ENCODE data around the gene OR2V1.
"Not testable (repeated sequence)": the region's sequence is repeated elsewhere in the genome, so short reads cannot be mapped to it uniquely, and the experiment has no call there.

The OR2V1 gene

GRCh38 chr5:181130832-181131496 lies at the start of gene OR2V1:
OR2V1 (minus strand) TSS chr5:181131169; CDS start chr5:181125304, 5,865 bp downstream.
- H3K27me3 Mint-ChIP-seq: peaks cover 44% of the 10 kb centered on the region
- H3K36me3 Mint-ChIP-seq (ENCODE audit: low read depth): no peaks in the 10 kb centered on the region
- no peaks in the 10 kb centered on the region for H3K9me3 Mint-ChIP-seq
- no peak within 1 kb of the TSS for H3K27ac Mint-ChIP-seq
- H3K4me3 Mint-ChIP-seq: no peak within 1 kb of the TSS
- intact Hi-C loops (cut with micrococcal nuclease): no loop called here
- H3K4me1 Mint-ChIP-seq (ENCODE audit: low read depth): peaks cover 9% of the 10 kb centered on the region

GRCh38 chr5:181177559-181177958 lies 46.6 kb upstream of the OR2V1 start:
- Mint-ChIP-seq H3K27me3 (peaks cover 66% of the 10 kb centered on the region), H3K4me1 (ENCODE audit: low read depth) (peaks cover 34% of the 10 kb centered on the region)
- H3K36me3 Mint-ChIP-seq (ENCODE audit: low read depth); H3K27ac Mint-ChIP-seq; H3K4me3 Mint-ChIP-seq; H3K9me3 Mint-ChIP-seq; intact Hi-C loops (cut with micrococcal nuclease): not testable (repeated sequence)

GRCh38 chr5:181176254-181176952 lies 45.4 kb upstream of the OR2V1 start:
- Mint-ChIP-seq H3K4me1 (ENCODE audit: low read depth) (peaks cover 25% of the 10 kb centered on the region), H3K9me3 (no peaks in the 10 kb centered on the region), H3K4me3 (no peak overlapping the region), H3K27me3 (peaks cover 67% of the 10 kb centered on the region), H3K36me3 (ENCODE audit: low read depth) (no peaks in the 10 kb centered on the region), H3K27ac (no peak overlapping the region)
- intact Hi-C loops (cut with micrococcal nuclease): no loop called here

- H3K9me3 Mint-ChIP-seq: no peaks in the 10 kb centered on the region
- H3K27ac Mint-ChIP-seq: peak overlapping the region; percentile 3
- intact Hi-C loops (cut with micrococcal nuclease): loop anchor here (5.0 kb wide), 1 partner anchor 34 kb away; the partner anchor contains the start of gene TRIM7
- H3K4me1 Mint-ChIP-seq (ENCODE audit: low read depth): peaks cover 31% of the 10 kb centered on the region
- no peaks in the 10 kb centered on the region for H3K36me3 Mint-ChIP-seq (ENCODE audit: low read depth)
- peaks cover 82% of the 10 kb centered on the region for H3K27me3 Mint-ChIP-seq
- H3K4me3 Mint-ChIP-seq: peak overlapping the region; percentile 65
These were observed 42.7 kb upstream of the OR2V1 start for GRCh38 chr5:181173420-181174342.

GRCh38 chr5:181173027-181173419 lies 42.1 kb upstream of the OR2V1 start:
- Mint-ChIP-seq H3K36me3 (ENCODE audit: low read depth) (no peaks in the 10 kb centered on the region), H3K4me3 (peak overlapping the region; percentile 65), H3K27me3 (peaks cover 84% of the 10 kb centered on the region), H3K27ac (peak overlapping the region; percentile 3), H3K4me1 (ENCODE audit: low read depth) (peaks cover 33% of the 10 kb centered on the region), H3K9me3 (no peaks in the 10 kb centered on the region)
- intact Hi-C loops (cut with micrococcal nuclease): loop anchor here (5.0 kb wide), 1 partner anchor 34 kb away; the partner anchor contains the start of gene TRIM7

- intact Hi-C loops (cut with micrococcal nuclease): loop anchor here (5.0 kb wide), 1 partner anchor 36 kb away; the partner anchor contains the start of gene TRIM7
- Mint-ChIP-seq H3K4me3 (no peak overlapping the region), H3K9me3 (no peaks in the 10 kb centered on the region), H3K27ac (no peak overlapping the region), H3K27me3 (peaks cover 87% of the 10 kb centered on the region), H3K4me1 (ENCODE audit: low read depth) (peaks cover 33% of the 10 kb centered on the region), H3K36me3 (ENCODE audit: low read depth) (no peaks in the 10 kb centered on the region)
These were observed 40.8 kb upstream of the OR2V1 start for GRCh38 chr5:181171782-181172181.

GRCh38 chr5:181170996-181171395 lies 40.0 kb upstream of the OR2V1 start:
- intact Hi-C loops (cut with micrococcal nuclease): loop anchor here (5.0 kb wide), 1 partner anchor 36 kb away; the partner anchor contains the start of gene TRIM7
- Mint-ChIP-seq H3K4me1 (ENCODE audit: low read depth) (peaks cover 33% of the 10 kb centered on the region), H3K36me3 (ENCODE audit: low read depth) (no peaks in the 10 kb centered on the region), H3K9me3 (no peaks in the 10 kb centered on the region), H3K27ac (no peak overlapping the region), H3K27me3 (peaks cover 89% of the 10 kb centered on the region), H3K4me3 (no peak overlapping the region)

- Mint-ChIP-seq H3K4me3 (peak overlapping the region; percentile 22), H3K27ac (no peak overlapping the region), H3K36me3 (ENCODE audit: low read depth) (no peaks in the 10 kb centered on the region), H3K9me3 (no peaks in the 10 kb centered on the region), H3K27me3 (peaks cover 89% of the 10 kb centered on the region), H3K4me1 (ENCODE audit: low read depth) (peaks cover 33% of the 10 kb centered on the region)
- intact Hi-C loops (cut with micrococcal nuclease): loop anchor here (5.0 kb wide), 1 partner anchor 37 kb away; the partner anchor contains the start of gene TRIM7
These were observed 39.4 kb upstream of the OR2V1 start for GRCh38 chr5:181170237-181170825.

- intact Hi-C loops (cut with micrococcal nuclease): loop anchor here (5.0 kb wide), 1 partner anchor 38 kb away; the partner anchor contains the start of gene TRIM7
- not testable (repeated sequence) for H3K9me3 Mint-ChIP-seq; H3K27ac Mint-ChIP-seq; H3K36me3 Mint-ChIP-seq (ENCODE audit: low read depth)
- Mint-ChIP-seq H3K27me3 (peaks cover 94% of the 10 kb centered on the region), H3K4me3 (peak overlapping the region; percentile 22), H3K4me1 (ENCODE audit: low read depth) (peaks cover 33% of the 10 kb centered on the region)
These were observed 38.7 kb upstream of the OR2V1 start for GRCh38 chr5:181169459-181170236.

GRCh38 chr5:181168595-181169118 lies 37.7 kb upstream of the OR2V1 start:
- H3K36me3 Mint-ChIP-seq (ENCODE audit: low read depth): no peaks in the 10 kb centered on the region
- H3K27me3 Mint-ChIP-seq: peaks cover 94% of the 10 kb centered on the region
- H3K4me1 Mint-ChIP-seq (ENCODE audit: low read depth): peaks cover 30% of the 10 kb centered on the region
- H3K9me3 Mint-ChIP-seq: no peaks in the 10 kb centered on the region
- intact Hi-C loops (cut with micrococcal nuclease): no loop called here
- H3K4me3 Mint-ChIP-seq: no peak overlapping the region
- no peak overlapping the region for H3K27ac Mint-ChIP-seq

GRCh38 chr5:181167814-181168488 lies 37.0 kb upstream of the OR2V1 start:
- Mint-ChIP-seq H3K36me3 (ENCODE audit: low read depth) (no peaks in the 10 kb centered on the region), H3K4me3 (no peak overlapping the region), H3K27me3 (peaks cover 91% of the 10 kb centered on the region), H3K9me3 (no peaks in the 10 kb centered on the region), H3K4me1 (ENCODE audit: low read depth) (peaks cover 29% of the 10 kb centered on the region), H3K27ac (no peak overlapping the region)
- intact Hi-C loops (cut with micrococcal nuclease): no loop called here
